ENCODE measurements around the gene COL4A3.

Gene COL4A3

GRCh38 chr2:227296671-227297405 is 132.4 kb downstream of the COL4A3 start:
- no peak for DNase-seq

- no peak for DNase-seq
These were observed 137.1 kb downstream of the COL4A3 start for GRCh38 chr2:227301523-227301922.

- DNase-seq: no peak
These were observed 144.4 kb downstream of the COL4A3 start for GRCh38 chr2:227308784-227309183.

- DNase-seq: no peak
These were observed 146.3 kb downstream of the COL4A3 start for GRCh38 chr2:227310756-227311110.

DNA sequence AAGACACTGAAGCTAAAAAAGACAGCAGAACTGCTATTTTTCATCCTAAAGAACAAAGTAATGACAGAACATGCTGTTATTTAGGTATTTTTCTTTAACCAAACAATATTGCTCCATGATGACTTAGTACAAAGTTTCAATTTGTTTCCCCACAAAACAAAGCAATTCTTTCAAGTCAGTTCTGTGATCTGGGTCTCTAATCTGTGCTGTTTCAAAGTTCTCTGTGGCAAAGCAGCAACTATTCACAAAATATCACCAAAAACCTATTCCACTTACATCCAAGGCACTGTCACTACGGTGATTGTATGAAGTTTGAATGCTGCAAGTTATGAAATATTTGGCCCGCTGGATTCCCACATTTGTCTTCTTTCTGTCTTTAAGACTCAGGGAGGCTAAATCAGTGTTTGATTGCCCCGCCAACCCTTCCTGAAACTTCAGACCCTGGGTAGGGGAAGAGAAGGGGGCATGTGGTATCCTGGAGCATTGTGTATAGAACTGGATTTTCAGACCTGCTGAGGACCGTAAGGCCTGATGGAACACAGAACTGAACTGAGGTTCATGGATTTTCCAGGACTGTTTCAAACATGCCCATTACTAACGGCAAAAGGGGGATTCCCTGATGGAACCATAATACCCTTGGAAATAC is 147.6 kb downstream of the COL4A3 start:
- no peak for DNase-seq

DNA sequence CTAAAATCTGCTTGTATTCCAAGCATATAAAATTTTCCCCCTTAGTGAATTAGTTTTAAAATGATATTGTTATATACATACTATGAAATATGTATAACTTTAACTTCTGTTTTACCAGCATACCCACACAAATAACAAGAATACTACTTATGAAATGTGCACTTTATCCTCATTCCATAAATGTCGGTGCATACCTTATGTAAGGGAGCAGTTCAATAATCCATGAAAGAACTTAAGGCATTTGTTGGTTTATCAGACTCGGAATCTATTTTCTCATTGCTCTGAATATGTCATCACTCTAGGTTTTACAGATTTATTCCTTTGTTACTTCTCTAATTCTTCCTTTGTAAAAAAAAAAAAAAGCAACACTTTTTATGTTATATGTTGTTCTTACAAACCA is 148.2 kb downstream of the COL4A3 start:
- DNase-seq: no peak

- no peak for DNase-seq
These were observed 148.9 kb downstream of the COL4A3 start for GRCh38 chr2:227313310-227313709.

GRCh38 chr2:227317834-227318233 is 153.4 kb downstream of the COL4A3 start:
- DNase-seq: no peak

DNA sequence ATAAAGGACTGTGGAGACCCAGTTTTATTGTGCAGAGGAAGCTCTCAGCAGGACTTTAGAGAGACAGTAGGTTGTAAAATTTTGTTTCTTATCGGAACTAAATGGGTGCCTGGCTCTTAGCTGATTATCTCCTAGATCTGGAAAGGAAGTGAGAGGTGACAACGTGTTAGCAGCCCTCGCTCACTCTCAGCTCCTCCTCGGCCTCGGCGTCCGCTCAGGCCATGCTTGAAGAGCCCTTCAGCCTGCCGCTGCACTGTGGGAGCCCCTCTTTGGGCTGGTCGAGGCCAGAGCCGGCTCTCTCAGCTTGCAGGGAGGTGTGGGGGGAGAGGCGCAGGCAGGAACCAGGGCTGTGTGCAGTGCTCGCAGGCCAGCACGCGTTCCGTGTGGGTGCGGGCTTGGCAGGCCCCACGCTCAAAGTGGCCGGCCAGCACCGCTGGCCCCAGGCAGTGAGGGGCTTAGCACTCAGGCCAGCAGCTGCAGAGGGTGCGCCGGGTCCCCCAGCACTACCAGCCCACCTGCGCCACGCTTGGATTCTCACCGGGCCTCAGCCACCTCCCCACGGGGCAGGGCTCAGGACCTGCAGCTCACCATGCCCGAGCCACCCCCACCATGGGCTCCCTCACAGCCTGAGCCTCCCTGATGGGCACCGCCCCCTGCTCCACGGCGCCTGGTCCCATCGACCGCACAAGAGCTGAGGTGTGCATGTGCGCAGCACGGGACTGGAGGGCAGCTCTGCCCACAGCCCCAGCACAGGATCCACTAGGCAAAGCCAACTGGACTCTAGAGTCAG is 156.1 kb downstream of the COL4A3 start:
- DNase-seq: no peak

DNA sequence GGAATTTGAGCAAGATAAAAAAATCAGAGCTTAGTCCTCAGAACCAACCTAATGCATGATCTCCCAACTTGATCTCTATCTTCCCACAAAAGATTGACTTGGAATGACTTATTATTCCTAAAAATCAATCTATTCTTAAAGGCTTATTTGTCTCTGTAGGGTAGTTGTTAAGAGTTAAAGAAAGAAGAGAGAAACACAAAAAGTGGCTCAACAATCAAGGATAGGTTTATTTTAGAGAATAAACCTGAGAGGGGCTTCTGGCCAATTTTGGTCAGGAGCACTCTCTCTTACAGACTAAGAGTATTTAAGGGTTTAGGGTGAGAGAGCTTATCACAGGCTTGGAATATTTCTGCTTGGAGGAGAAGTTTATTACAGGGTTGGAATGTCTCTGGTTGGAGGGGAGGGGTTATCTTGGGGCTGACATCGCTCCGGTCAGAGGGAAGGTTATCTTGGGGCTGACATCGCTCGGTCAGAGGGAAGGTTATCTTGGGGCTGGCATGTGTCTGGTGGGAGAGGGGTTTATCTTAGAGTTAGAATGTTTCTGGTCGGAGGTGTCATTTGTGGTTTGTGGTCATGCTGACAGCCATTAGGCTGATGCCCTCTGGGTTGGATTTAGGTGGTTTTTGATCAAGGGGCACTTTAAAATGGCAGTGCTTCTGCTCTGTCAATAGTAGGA is 158.2 kb downstream of the COL4A3 start:
- DNase-seq: no peak

GRCh38 chr2:227323818-227324217 is 159.4 kb downstream of the COL4A3 start:
- no peak for DNase-seq

GRCh38 chr2:227324642-227324994 is 160.2 kb downstream of the COL4A3 start:
- DNase-seq: no peak

GRCh38 chr2:227324995-227325838 is 160.8 kb downstream of the COL4A3 start, which contains the start of gene MFF:
TSS of gene MFF (plus strand) at chr2:227325251. CDS start at chr2:227330666, 5,415 bp downstream.
- peak; percentile 96 for DNase-seq

- peak; percentile 8 for DNase-seq
These were observed 161.4 kb downstream of the COL4A3 start for GRCh38 chr2:227325839-227326195.

DNA sequence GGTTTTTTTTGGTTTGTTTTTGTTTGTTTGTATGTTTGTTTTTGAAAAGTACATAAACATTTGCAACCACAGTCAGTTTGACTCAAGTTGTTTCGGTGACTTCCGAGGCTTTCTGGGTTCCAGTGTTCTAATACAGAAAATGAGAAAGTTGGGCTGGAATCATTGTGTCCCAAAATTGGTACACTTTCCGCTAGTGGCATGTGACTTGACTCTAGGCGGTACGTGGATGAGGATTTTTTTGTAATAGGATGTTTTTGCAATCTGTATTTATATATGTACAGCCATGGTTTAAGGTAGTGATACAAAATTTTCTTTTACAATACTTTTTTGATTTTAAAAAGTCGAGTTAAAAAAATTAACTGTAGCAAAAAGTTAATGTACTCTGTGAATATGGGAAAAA is 162.4 kb downstream of the COL4A3 start:
- DNase-seq: no peak

DNA sequence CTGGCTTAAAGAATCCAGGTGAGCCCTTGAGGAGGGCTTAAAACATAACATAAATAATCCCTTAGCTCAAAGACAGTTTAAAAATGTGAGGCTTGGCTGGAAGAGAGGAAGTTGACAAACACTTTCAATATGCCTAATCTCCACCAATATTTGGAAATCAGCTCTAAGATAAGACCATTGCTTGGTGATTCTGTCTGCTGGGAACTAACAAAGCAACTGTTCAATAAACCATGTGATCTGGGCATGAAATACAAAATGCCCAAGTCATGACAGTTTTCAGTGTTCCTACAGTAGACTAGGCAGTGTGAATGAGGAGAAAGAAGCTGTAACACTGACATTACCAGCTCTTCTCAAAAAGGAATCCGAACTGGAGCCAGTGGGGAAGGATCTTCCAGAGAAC is 171.3 kb downstream of the COL4A3 start:
- no peak for DNase-seq

- no peak for DNase-seq
These were observed 173.0 kb downstream of the COL4A3 start for GRCh38 chr2:227337442-227337841.

DNA sequence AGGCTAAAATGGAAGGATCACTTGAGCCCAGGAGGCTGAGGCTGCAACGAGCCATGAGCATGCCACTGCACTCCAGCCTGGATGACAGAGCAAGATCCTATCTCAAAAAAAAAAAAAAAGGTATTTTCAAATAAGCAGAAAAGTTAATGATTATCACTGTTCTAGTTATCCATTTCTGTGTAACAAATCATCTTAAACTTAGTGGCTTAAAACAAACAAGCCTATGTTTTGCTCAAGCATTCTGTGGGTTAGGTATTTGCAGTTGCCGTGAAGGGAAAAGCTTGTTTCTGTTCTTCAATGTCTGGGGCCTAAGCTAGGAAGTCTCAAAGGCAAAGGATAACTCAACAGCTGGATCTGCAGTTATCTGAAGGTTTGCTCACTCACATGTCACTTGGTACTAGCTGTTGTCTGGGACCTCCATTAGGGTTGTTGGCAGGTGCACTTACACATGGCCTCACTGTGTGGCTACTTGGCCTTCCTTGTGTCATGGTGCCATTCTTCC is 174.7 kb downstream of the COL4A3 start:
- no peak for DNase-seq

GRCh38 chr2:227340106-227340505 is 175.7 kb downstream of the COL4A3 start:
- no peak for DNase-seq

GRCh38 chr2:227341553-227341952 is 177.1 kb downstream of the COL4A3 start:
- DNase-seq: no peak

DNA sequence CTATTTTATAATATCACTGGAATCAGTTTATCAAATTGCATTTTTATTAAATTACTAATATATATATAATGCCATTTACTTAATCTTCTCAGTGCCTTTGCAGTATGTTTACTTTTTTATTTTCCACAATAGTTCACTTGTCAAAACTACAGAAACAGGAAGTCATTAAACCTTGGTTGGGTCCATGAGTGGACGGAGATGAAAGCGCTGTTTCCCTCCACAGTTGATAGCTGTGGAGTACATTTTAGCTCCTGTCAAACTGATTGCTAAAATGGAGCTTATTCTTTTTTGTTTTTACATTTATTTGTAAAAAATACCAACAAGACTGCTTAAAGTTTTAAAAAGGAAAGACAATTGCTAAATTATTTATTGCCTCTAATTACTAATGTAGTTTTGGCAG is 179.8 kb downstream of the COL4A3 start:
- no peak for DNase-seq

- DNase-seq: no peak
These were observed 182.7 kb downstream of the COL4A3 start for GRCh38 chr2:227347117-227347516.

Measured in activated CD4-positive, alpha-beta T cell treated with anti-CD3 and anti-CD28 coated beads for 48 hours (primary cell).